Kidney (tissue), 14 donors: ENCODE measurements around the gene PHACTR1. TPM values are rescaled to one million over a fixed set of nuclear protein-coding genes. Genes with fewer than 3 reads are reported as not detected.

ENCODE experiments used
- DNase-seq, 5 donors: peaks; one replicate each; pipeline ENCODE4 v3.0.0-alpha.2; 2013 to 2020
- FAIRE-seq: peaks from 2 replicates; lab custom pipeline; 2012; peaks lifted over from hg19 to GRCh38; lab: Jason Lieb, UNC
- H3K27ac ChIP-seq, 2 donors: one replicate each; pipeline ENCODE4 v1.7.0; 2013; ENCODE audit warnings: low read depth in 2 of 2, low read length in 2 of 2, inconsistent platforms in 1 of 2
- H3K27me3 ChIP-seq: one replicate; pipeline ENCODE4 v1.7.1; 2013; ENCODE audit warnings: low read length, inconsistent platforms; ENCODE audit not compliant: control insufficient read depth, insufficient read depth
- H3K36me3 ChIP-seq, 3 donors: one replicate each; pipeline versions ENCODE4 v1.7.0 to v1.7.1; 2013; ENCODE audit warnings: low read length in 3 of 3, control low read depth in 1 of 3, inconsistent platforms in 1 of 3; ENCODE audit not compliant: insufficient read depth in 3 of 3, control insufficient read depth in 2 of 3
- H3K4me1 ChIP-seq, 3 donors: one replicate each; pipeline versions ENCODE4 v1.7.0 to v1.7.1; 2013; ENCODE audit warnings: low read length in 3 of 3, inconsistent platforms in 1 of 3, low read depth in 1 of 3; ENCODE audit not compliant: control insufficient read depth in 2 of 3, insufficient read depth in 2 of 3
- H3K4me3 ChIP-seq, 3 donors: one replicate each; pipeline versions ENCODE4 v1.7.0 to v1.8.1; 2013; ENCODE audit warnings: low read length in 3 of 3, control low read depth in 1 of 3, inconsistent platforms in 1 of 3
- H3K9ac ChIP-seq, 3 donors: one replicate each; pipeline versions ENCODE4 v1.7.0 to v1.7.1; 2013; ENCODE audit warnings: low read length in 3 of 3, control low read depth in 1 of 3, inconsistent platforms in 1 of 3
- H3K9me3 ChIP-seq, 3 donors: one replicate each; pipeline versions ENCODE4 v1.7.0 to v1.7.1; 2013; ENCODE audit warnings: low read length in 3 of 3, control low read depth in 1 of 3, inconsistent platforms in 1 of 3; ENCODE audit not compliant: control insufficient read depth in 2 of 3, insufficient read depth in 1 of 3
- intact Hi-C: fragments of 100-400 bp; cut with DNase I; formaldehyde crosslinking; loops from one replicate; pipeline ENCODE4 v1.11.1; 2022
- polyA plus RNA-seq: library from polyadenylated mRNA; stranded (reverse); fragments of 350-450 nt; fragmentation: Illumina TruSeq; extraction: RNeasy Lipid Tissue Mini Kit (QIAGEN cat#74804); gene quantifications from one replicate; pipeline ENCODE4 v1.2.3, GENCODE V29; 2014; ENCODE audit warnings: low read depth, low replicate concordance; ENCODE audit not compliant: insufficient read depth
- total RNA-seq: library from RNA; stranded (reverse); fragmentation: NEBNext Ultra II Directional; extraction: Animal tissue kit (Norgen Biotek cat#: 25700); gene quantifications from one replicate; pipeline ENCODE4 v1.2.1, GENCODE V29; 2021
- TF ChIP-seq, protein P1 (sequence below): IDR thresholded peaks from 3 replicates; pipeline ENCODE4 v1.5.1; 2012; ENCODE audit warnings: mild to moderate bottlenecking, moderate library complexity, borderline replicate concordance; ENCODE audit not compliant: insufficient read depth; ENCODE audit errors: extremely low read depth
- donor health status: control.
- donor health status: control.
- donor health status: control.
- donor health status: control.
- donor health status: control.
- donor health status: DM: yes; HTN: yes; CAD: no.
- donor health status: Normal renal cell carcinoma (clear cell type).

The PHACTR1 gene
- total and polyA plus RNA-seq, 2 donors from 2014 or later = 3.3 to 33.6 TPM

DNA sequence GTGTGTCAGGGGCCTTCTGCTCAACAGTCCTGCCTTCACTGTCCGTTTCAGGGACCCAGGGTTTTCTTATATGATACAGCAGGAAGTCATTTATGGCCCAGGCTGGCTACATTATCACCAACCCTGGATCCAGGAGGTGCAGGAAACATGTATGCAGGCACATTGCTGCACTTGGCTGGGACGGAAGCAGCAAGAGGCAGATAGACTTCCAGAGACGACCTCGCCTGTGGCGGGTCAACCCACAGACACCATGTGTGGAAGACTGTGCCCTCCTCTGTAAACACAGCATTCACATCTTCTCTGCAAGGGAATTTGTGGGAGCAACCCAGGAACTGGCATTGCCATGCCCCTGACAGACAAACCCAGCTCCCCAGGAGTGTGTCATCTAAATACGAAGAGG lies 568.1 kb downstream of the PHACTR1 start:
- H3K9ac ChIP-seq = no peak overlapping the region
- FAIRE-seq = no peak
- H3K9me3 ChIP-seq = peaks cover 0 to 5% (median 3%) of the 10 kb centered on the region in 3 donors
- H3K36me3 ChIP-seq = peaks cover 0 to 21% (median 0%) of the 10 kb centered on the region in 3 donors
- H3K4me1 ChIP-seq = peaks cover 0 to 7% (median 2%) of the 10 kb centered on the region in 3 donors
- H3K4me3 ChIP-seq = no peak overlapping the region
- H3K27me3 ChIP-seq = no peaks in the 10 kb centered on the region
- TF ChIP-seq, protein P1, sequence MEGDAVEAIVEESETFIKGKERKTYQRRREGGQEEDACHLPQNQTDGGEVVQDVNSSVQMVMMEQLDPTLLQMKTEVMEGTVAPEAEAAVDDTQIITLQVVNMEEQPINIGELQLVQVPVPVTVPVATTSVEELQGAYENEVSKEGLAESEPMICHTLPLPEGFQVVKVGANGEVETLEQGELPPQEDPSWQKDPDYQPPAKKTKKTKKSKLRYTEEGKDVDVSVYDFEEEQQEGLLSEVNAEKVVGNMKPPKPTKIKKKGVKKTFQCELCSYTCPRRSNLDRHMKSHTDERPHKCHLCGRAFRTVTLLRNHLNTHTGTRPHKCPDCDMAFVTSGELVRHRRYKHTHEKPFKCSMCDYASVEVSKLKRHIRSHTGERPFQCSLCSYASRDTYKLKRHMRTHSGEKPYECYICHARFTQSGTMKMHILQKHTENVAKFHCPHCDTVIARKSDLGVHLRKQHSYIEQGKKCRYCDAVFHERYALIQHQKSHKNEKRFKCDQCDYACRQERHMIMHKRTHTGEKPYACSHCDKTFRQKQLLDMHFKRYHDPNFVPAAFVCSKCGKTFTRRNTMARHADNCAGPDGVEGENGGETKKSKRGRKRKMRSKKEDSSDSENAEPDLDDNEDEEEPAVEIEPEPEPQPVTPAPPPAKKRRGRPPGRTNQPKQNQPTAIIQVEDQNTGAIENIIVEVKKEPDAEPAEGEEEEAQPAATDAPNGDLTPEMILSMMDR = no peak
- intact Hi-C loops = no loop called here
- no peak for DNase-seq
- H3K27ac ChIP-seq = no peak overlapping the region

DNA sequence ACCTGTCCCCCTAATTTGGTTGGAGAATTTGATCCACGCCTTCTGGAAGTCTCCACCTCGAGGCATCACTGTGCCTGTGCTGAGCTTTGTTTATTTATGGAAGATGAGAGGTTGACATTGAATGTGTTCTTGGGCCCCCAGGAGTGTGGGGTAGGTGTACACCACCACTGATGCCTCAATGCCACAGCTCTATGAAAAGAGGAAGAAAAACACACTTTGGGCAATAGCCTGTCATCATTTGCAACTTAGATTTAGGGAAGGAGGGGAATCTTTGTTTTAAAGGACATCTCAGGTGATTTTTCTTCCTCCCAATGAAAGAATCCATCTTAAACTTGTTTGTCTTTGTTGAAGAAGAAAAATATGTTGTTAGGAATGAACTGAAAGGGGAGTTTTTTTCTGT lies 569.1 kb downstream of the PHACTR1 start:
- Histone ChIP-seq H3K9ac (no peak overlapping the region), H3K36me3 (peaks cover 0 to 17% (median 0%) of the 10 kb centered on the region in 3 donors), H3K9me3 (peaks cover 0 to 5% (median 3%) of the 10 kb centered on the region in 3 donors), H3K4me1 (peaks cover 0 to 7% (median 2%) of the 10 kb centered on the region in 3 donors), H3K4me3 (no peak overlapping the region), H3K27ac (no peak overlapping the region), H3K27me3 (no peaks in the 10 kb centered on the region)
- TF ChIP-seq, protein P1 = no peak
- FAIRE-seq (no peak), DNase-seq (no peak)
- intact Hi-C loops = no loop called here

DNA sequence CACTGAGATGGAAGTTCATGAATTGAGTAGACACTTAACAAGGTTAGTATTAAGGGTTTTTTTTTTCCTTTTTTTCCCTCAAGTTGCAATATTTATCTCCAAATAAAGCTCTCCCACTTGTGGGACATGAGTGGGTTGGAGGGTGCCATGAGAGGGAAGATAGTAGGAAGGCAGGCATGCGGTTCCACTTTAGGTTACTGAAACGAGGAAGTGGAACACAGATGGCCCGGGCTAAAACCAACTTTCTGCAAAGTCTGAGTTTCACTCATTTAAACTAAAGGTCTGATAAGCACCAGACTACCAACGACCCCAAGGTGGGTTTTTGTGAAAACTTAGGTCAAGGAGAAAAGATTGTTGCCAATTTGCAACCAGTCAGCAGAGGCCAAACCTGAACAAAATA lies 569.6 kb downstream of the PHACTR1 start:
- Histone ChIP-seq H3K4me1 (peaks cover 0 to 7% (median 2%) of the 10 kb centered on the region in 3 donors), H3K36me3 (peaks cover 0 to 17% (median 0%) of the 10 kb centered on the region in 3 donors), H3K27me3 (no peaks in the 10 kb centered on the region), H3K9ac (no peak overlapping the region), H3K27ac (no peak overlapping the region), H3K9me3 (peaks cover 0 to 5% (median 3%) of the 10 kb centered on the region in 3 donors), H3K4me3 (no peak overlapping the region)
- intact Hi-C loops = no loop called here
- DNase-seq (no peak), FAIRE-seq (no peak)
- TF ChIP-seq, protein P1 = no peak

DNA sequence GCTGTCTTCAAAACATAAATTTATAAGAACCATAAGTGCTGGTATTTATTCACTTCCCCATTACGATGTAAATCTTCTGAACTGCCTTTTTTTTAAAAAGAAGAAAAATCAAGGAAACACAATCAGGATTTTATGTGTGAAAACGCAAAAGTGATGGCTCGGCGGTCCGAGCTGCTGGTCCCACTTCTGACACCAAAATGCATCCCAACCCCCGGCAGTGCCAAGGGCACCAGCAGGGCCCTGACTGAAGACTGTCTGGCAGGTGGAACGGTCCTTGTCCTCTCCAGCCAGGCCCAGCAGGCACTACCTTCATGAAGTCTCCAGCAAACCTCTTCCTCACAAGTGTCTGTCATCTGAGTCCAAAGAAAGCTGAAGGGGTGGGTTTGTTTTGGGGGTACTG lies 570.5 kb downstream of the PHACTR1 start:
- Histone ChIP-seq H3K4me1 (peaks cover 0 to 7% (median 2%) of the 10 kb centered on the region in 3 donors), H3K27ac (no peak overlapping the region), H3K36me3 (peaks cover 0 to 16% (median 0%) of the 10 kb centered on the region in 3 donors), H3K27me3 (no peaks in the 10 kb centered on the region), H3K4me3 (no peak overlapping the region), H3K9me3 (peaks cover 0 to 5% (median 3%) of the 10 kb centered on the region in 3 donors), H3K9ac (no peak overlapping the region)
- intact Hi-C loops = no loop called here
- FAIRE-seq = no peak
- no peak for DNase-seq
- TF ChIP-seq, protein P1 = no peak
